ENCODE measurements around the gene CCDC112.

Gene CCDC112

GRCh38 chr5:115319007-115319406, 22.6 kb upstream of the CCDC112 start:
- no peak for DNase-seq (ENCODE audit: extremely low read depth in 1 of 2, low read depth in 1 of 2)

GRCh38 chr5:115317736-115318135, 21.3 kb upstream of the CCDC112 start:
- DNase-seq (ENCODE audit: extremely low read depth in 1 of 2, low read depth in 1 of 2), result no peak

DNA sequence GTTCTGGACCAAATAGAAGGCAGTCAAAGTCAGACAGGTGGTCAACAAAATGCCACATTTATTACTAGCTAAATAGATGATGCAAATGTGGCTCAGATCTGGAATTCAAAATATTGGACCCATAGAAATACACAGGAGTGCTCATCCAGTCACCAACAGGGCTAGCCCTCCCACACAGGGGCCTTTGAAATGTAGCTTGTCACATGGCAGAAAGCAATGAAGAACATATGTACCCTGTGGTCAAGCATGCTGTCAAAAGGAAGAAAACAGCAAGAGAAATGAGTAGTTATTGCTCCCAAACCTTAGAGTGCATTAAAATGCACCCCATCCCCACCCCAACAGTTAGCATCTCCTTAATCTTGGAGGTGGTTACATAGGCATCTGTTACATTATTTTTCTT, 20.9 kb upstream of the CCDC112 start:
- no peak for DNase-seq (ENCODE audit: extremely low read depth in 1 of 2, low read depth in 1 of 2)

- no peak for DNase-seq (ENCODE audit: extremely low read depth in 1 of 2, low read depth in 1 of 2)
Observed at GRCh38 chr5:115313632-115314031, 17.2 kb upstream of the CCDC112 start.

- no peak for DNase-seq (ENCODE audit: extremely low read depth in 1 of 2, low read depth in 1 of 2)
Observed at GRCh38 chr5:115313052-115313451, 16.6 kb upstream of the CCDC112 start.

- DNase-seq (ENCODE audit: extremely low read depth in 1 of 2, low read depth in 1 of 2), result no peak
Observed at GRCh38 chr5:115309751-115310370, 13.4 kb upstream of the CCDC112 start.

DNA sequence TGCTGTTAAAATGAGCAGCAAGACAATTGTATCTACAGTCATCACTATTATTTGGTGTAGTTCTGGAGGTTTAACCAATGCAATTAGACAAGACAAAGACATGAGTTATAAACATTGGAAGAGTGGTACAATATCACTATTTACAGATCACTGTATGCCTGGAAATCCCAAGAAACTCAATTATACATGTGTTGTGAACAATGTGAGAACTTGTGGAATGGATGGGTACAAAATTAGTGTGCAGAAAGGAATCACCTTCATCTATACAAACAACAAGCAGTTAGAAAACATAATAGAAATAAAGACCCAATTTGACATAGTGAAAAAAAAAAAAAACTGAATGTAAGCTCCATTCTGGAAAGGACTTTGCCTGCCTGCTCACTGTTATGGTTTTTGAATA, 12.4 kb upstream of the CCDC112 start:
- no peak for DNase-seq (ENCODE audit: extremely low read depth in 1 of 2, low read depth in 1 of 2)

GRCh38 chr5:115306011-115306536, 9.6 kb upstream of the CCDC112 start:
- DNase-seq (ENCODE audit: extremely low read depth in 1 of 2, low read depth in 1 of 2), result no peak

- DNase-seq (ENCODE audit: extremely low read depth in 1 of 2, low read depth in 1 of 2), result no peak
Observed at GRCh38 chr5:115304496-115304895, 8.0 kb upstream of the CCDC112 start.

DNA sequence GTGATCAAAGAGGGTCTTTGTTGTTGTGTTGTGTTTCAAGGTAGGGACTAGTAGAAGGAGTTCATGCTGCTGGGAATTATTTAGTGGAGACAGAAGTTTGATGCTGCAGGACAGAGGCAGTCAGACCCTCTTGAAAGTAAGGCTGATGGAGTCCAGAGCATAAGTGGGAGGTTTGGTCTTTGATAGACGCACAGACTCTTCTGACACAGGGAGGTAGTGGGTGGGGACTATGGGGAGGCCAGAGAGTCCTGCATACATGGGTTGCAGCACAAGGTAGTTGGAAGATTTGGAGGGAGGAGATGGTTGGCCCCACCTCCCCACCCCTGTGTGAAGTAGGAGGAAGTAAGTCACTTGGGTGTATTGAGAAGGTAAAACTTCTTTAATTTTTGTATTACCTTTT, 2.4 kb upstream of the CCDC112 start:
- no peak for DNase-seq (ENCODE audit: extremely low read depth in 1 of 2, low read depth in 1 of 2)

DNA sequence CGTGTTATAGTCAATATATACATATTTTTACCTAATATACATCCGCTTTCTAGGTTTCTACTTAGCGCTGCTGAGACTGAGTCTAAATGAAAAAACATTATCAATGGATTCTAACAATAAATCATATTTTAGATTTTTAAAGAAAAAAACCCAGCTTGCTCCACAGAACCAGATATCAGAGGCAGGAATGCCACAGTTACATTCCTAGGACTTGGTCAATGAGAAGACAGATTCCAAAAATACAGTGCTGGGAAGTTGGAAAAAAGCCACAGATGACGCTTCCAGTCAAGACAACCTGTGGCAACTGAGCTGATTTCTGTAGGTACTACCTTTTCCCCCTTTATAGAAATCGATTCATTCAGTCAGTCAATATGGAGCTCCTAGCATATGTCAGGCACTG, 577 bp upstream of the CCDC112 start:
- DNase-seq (ENCODE audit: extremely low read depth in 1 of 2, low read depth in 1 of 2), result no peak

DNA sequence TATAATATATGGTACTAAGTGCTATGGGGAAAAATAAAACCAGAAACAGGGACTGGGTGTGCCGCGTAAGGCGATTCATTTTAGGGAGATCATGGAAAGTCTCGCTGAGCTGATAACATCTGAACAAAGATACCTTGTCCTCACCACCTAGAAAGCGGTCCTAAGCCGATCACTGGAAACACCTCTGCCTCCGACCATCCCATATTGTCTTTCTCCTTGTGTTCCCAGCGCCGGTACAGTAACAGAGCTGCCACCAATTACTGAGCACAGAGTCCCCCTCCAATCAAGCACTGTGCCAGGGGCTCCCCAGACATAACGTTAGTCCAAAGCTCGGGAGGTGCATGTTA, 704 bp downstream of the CCDC112 start:
- no peak for DNase-seq (ENCODE audit: extremely low read depth in 1 of 2, low read depth in 1 of 2)

DNA sequence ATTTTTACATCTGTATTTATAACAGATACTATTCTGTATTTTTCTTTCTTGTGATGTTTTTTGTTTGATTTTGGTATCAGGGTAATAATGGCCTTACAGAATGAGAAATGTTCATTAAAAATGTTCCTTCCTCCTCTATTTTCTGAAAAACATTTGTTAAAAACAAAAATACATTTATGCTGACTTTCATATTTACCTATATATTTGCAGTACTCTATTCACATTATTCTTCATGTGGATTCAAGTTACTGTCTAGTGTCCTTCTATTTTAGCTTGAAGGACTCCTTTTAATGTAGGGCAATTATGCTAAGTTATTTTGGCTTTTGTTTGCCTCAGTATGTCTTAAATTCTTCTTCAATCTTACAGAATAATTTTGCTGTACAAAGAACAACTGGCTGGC, 5.1 kb downstream of the CCDC112 start:
- DNase-seq (ENCODE audit: extremely low read depth in 1 of 2, low read depth in 1 of 2), result no peak

- no peak for DNase-seq (ENCODE audit: extremely low read depth in 1 of 2, low read depth in 1 of 2)
Observed at GRCh38 chr5:115289104-115289503, 7.3 kb downstream of the CCDC112 start.

GRCh38 chr5:115284021-115284420, 12.4 kb downstream of the CCDC112 start:
- DNase-seq (ENCODE audit: extremely low read depth in 1 of 2, low read depth in 1 of 2), result no peak

GRCh38 chr5:115282131-115282530, 14.3 kb downstream of the CCDC112 start:
- DNase-seq (ENCODE audit: extremely low read depth in 1 of 2, low read depth in 1 of 2), result no peak

- no peak for DNase-seq (ENCODE audit: extremely low read depth in 1 of 2, low read depth in 1 of 2)
Observed at GRCh38 chr5:115274584-115274983, 21.9 kb downstream of the CCDC112 start.

DNA sequence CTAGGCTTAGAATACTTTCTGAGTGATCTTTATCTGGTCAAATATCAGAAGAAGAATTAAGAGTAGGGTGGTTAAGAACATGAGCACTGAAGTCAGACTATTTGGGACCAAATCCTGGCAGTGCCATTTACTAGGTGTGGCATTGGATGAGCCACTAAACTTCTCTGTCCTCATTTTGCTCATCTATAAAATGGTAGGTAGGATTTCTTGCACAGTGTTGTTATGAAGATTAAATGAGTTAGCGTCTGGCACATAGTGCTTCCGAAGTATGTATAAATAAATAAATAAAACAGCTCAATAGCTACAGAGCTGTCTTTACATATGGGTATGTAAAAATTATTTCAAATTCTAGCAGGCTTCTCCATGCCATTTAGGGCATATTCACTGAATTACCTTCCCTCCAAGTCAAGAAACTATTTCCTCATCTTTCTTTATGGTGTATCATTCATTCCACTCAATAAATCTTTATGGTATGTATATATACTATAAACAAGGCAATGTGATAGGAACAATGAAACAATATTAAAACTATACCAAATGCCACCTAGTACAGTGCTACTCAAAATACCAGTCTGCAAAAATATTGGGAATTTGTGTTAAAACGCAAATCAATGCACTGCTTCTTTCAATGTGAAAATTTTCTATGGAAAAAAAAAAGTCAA, 24.0 kb downstream of the CCDC112 start:
- no peak for DNase-seq (ENCODE audit: extremely low read depth in 1 of 2, low read depth in 1 of 2)

GRCh38 chr5:115271295-115272050, 25.0 kb downstream of the CCDC112 start:
- DNase-seq (ENCODE audit: extremely low read depth in 1 of 2, low read depth in 1 of 2), result no peak

DNA sequence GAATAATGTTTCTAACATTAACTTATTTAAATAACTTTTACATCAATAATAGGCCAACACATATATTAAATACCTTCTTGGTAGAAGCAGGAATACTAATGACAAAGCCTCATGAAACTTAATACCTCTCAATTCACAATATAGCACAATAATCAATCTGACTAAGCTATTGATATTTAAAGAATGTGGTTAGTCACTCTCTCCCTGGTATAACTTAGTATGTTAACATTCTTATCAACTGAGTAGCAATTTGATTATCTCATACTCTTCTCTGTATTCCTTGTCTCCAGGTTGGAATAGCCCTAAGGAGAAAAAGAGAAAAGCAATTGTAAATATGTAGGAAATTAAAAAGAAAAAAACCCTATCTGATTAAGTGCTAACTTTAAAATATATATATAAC, 28.8 kb downstream of the CCDC112 start:
- DNase-seq (ENCODE audit: extremely low read depth in 1 of 2, low read depth in 1 of 2), result no peak

DNA sequence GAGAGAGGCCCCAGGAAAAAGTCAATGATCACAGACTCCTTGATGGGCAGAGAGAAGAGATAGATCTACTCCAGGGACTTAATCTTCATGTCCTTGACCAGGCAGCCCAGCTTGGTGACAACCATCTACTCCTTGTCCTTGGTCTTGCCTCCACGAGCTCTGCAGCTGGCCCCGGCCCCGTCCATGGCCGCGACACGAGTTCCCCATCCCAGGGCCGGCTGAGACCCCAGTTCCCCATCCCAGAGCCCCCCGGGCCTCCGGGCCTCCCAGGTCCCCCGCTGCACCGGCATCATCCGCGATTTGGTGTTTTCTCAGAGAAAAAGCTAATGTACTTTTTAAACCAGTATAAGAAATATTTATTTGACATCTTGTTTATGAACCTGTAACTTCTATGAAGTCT, 31.2 kb downstream of the CCDC112 start:
- DNase-seq (ENCODE audit: extremely low read depth in 1 of 2, low read depth in 1 of 2), result no peak

DNA sequence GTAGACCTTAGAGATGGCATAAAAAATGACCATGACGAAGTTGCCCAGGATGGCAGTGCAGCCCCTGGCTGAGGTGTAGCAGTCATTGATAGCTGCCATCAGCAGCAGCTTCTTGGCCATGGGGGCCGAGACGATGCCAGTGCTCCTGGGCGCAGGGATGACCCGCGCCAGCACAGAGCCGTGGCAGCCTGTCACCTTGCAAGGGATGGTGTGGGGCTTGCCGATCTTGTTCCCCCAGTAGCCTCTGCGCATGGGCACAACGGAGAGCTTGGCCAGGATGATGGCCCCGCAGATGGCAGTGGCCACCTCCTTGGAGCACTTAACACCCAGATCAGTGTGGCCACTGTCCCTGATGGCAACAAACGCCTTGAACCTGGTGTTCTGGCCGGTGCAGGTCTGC, 31.7 kb downstream of the CCDC112 start:
- no peak for DNase-seq (ENCODE audit: extremely low read depth in 1 of 2, low read depth in 1 of 2)

Data from activated CD8-positive, alpha-beta memory T cell treated with anti-CD3 and anti-CD28 coated beads for 1 hour (primary cell).